ENCODE results near the gene BAZ1B.

The BAZ1B gene

DNA sequence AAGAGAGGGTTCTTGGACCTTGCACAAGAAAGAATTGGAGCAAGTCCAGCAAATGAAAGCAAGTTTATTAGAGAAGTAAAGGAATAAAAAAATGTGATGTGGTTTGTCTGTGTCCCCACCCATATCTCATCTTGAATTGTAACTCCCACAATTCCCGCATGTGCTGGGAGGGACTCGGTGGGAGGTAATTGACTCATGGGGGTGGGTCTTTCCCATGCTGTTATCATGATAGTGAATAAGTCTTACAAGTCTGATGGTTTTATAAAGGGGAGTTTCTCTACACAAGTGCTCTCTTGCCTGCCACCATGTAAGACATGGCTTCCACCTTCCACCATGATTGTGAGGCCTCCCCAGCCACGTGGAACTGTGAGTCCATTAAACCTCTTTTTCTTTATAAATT, 127.7 kb downstream of the BAZ1B start:
- Histone ChIP-seq H2AFZ (ENCODE audit: low read length) (no peak overlapping the region), H3K27me3 (ENCODE audit: insufficient read depth, low read length, poor library complexity, severe bottlenecking) (no peaks in the 10 kb centered on the region), H3K9me2 (replicated peaks; ENCODE audit: low read depth, low read length) (no peaks in the 10 kb centered on the region), H3K4me2 (ENCODE audit: low read depth, low read length, poor library complexity, severe bottlenecking) (no peak overlapping the region), H3K9ac (ENCODE audit: low read depth, low read length, poor library complexity, severe bottlenecking) (no peak overlapping the region), H3K9me3 (ENCODE audit: insufficient read depth, low read depth, low read length) (no peaks in the 10 kb centered on the region), H4K20me1 (ENCODE audit: insufficient read depth, low read length, poor library complexity, severe bottlenecking) (no peaks in the 10 kb centered on the region), H3K4me3 (ENCODE audit: low read length, poor library complexity, severe bottlenecking) (no peak overlapping the region), H3K79me2 (ENCODE audit: insufficient read depth, low read length) (no peaks in the 10 kb centered on the region), H3K4me1 (ENCODE audit: insufficient read depth, low read length, poor library complexity, severe bottlenecking) (no peaks in the 10 kb centered on the region), H3K36me3 (ENCODE audit: insufficient read depth, low read length) (no peaks in the 10 kb centered on the region), H3F3A (ENCODE audit: low read depth) (no peaks in the 10 kb centered on the region)
- TF ChIP-seq, protein P1, sequence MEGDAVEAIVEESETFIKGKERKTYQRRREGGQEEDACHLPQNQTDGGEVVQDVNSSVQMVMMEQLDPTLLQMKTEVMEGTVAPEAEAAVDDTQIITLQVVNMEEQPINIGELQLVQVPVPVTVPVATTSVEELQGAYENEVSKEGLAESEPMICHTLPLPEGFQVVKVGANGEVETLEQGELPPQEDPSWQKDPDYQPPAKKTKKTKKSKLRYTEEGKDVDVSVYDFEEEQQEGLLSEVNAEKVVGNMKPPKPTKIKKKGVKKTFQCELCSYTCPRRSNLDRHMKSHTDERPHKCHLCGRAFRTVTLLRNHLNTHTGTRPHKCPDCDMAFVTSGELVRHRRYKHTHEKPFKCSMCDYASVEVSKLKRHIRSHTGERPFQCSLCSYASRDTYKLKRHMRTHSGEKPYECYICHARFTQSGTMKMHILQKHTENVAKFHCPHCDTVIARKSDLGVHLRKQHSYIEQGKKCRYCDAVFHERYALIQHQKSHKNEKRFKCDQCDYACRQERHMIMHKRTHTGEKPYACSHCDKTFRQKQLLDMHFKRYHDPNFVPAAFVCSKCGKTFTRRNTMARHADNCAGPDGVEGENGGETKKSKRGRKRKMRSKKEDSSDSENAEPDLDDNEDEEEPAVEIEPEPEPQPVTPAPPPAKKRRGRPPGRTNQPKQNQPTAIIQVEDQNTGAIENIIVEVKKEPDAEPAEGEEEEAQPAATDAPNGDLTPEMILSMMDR (conservative IDR thresholded peaks at IDR 0.05; ENCODE audit: low read length) = no peak
- TF ChIP-seq EZH2phosphoT487 (IDR thresholded peaks at IDR 0.05; ENCODE audit: borderline replicate concordance) = no peak

DNA sequence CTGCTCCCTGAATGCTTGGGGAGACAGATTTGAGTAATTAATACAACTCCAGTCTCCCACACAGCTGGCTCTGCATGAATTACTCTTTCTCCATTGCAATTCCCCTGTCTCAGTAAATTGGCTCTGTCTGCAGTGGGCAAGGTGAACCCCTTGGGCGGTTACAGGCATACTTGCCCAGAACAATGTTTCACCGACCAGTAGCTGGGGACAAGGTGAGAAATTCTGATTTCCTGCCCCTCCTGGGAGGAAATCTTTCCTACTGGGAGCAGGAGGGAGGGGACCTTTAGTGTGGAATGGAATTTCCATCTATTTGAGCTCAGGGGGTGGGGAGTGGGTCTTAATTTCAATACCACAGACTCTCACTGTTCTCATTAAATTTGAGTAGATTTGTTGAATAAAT, 130.7 kb downstream of the BAZ1B start:
- Histone ChIP-seq H3K4me3 (ENCODE audit: low read length, poor library complexity, severe bottlenecking) (no peak overlapping the region), H3K79me2 (ENCODE audit: insufficient read depth, low read length) (no peaks in the 10 kb centered on the region), H3F3A (ENCODE audit: low read depth) (no peaks in the 10 kb centered on the region), H2AFZ (ENCODE audit: low read length) (no peak overlapping the region), H3K9me3 (ENCODE audit: insufficient read depth, low read depth, low read length) (peaks cover 7% of the 10 kb centered on the region; the same call in 1 of the 2 replicates), H3K27me3 (ENCODE audit: insufficient read depth, low read length, poor library complexity, severe bottlenecking) (no peaks in the 10 kb centered on the region), H3K9me2 (replicated peaks; ENCODE audit: low read depth, low read length) (no peaks in the 10 kb centered on the region), H4K20me1 (ENCODE audit: insufficient read depth, low read length, poor library complexity, severe bottlenecking) (no peaks in the 10 kb centered on the region), H3K4me1 (ENCODE audit: insufficient read depth, low read length, poor library complexity, severe bottlenecking) (no peaks in the 10 kb centered on the region), H3K4me2 (ENCODE audit: low read depth, low read length, poor library complexity, severe bottlenecking) (no peak overlapping the region), H3K9ac (ENCODE audit: low read depth, low read length, poor library complexity, severe bottlenecking) (no peak overlapping the region), H3K36me3 (ENCODE audit: insufficient read depth, low read length) (no peaks in the 10 kb centered on the region)
- TF ChIP-seq, protein P1 (conservative IDR thresholded peaks at IDR 0.05; ENCODE audit: low read length) = no peak
- TF ChIP-seq EZH2phosphoT487 (IDR thresholded peaks at IDR 0.05; ENCODE audit: borderline replicate concordance) = no peak
